ENCODE measurements around the gene FAM3D.

Gene FAM3D

DNA sequence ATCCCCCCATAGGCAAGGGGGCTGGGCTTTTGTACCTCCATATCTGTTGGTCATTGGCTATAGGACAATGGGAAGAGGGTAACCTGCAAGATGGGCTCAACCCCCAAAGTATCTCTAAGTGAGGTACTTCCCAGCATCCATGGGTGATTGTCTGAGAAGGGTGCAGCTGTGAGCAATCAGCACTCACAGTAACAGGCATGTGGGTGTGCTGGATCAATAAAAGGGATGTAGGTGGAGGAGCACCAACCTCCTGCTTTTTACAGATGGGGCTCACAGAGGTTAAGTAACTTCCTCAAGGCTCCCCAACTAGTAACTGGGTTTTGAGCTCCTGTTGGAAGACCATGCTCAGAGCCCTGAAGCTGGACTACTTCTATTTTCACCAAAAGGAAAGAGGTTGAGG is 63.0 kb downstream of the FAM3D start:
- TF ChIP-seq, protein P1, sequence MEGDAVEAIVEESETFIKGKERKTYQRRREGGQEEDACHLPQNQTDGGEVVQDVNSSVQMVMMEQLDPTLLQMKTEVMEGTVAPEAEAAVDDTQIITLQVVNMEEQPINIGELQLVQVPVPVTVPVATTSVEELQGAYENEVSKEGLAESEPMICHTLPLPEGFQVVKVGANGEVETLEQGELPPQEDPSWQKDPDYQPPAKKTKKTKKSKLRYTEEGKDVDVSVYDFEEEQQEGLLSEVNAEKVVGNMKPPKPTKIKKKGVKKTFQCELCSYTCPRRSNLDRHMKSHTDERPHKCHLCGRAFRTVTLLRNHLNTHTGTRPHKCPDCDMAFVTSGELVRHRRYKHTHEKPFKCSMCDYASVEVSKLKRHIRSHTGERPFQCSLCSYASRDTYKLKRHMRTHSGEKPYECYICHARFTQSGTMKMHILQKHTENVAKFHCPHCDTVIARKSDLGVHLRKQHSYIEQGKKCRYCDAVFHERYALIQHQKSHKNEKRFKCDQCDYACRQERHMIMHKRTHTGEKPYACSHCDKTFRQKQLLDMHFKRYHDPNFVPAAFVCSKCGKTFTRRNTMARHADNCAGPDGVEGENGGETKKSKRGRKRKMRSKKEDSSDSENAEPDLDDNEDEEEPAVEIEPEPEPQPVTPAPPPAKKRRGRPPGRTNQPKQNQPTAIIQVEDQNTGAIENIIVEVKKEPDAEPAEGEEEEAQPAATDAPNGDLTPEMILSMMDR (IDR thresholded peaks at IDR 0.05; ENCODE audit: control insufficient read depth, extremely low read depth, insufficient read depth) = no peak
- no peak for DNase-seq (ENCODE audit: low read depth)
- H3K4me3 ChIP-seq (ENCODE audit: low read depth, low read length) = no peak overlapping the region

DNA sequence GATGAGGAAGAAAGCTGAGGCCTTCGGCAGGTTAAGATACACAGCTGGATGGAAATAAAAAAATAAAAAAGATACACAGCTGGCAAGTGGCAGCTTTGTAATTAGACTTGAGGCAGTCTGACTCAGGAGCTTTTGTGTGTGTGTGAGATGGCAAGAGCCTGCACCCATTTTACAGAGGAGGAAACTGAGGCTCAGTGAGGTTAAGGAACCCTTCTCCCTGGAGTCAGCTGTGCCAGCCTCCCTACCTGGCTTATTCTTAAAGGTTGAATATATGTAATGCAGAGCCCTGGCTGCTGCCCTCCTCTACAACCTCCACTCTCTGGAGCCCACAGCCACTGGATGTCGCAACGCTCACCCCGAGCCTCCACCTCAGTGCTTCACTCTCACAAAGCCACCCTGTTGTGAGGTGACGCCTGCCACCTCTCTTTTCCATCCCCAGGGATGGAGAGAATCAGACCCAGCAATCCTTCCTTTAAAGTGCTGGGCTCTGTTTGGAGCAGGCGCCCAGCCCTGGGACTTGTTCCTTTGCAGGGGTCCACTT is 68.7 kb downstream of the FAM3D start:
- DNase-seq (ENCODE audit: low read depth) = no peak
- no peak overlapping the region for H3K4me3 ChIP-seq (ENCODE audit: low read depth, low read length)
- TF ChIP-seq, protein P1 (IDR thresholded peaks at IDR 0.05; ENCODE audit: control insufficient read depth, extremely low read depth, insufficient read depth) = no peak

DNA sequence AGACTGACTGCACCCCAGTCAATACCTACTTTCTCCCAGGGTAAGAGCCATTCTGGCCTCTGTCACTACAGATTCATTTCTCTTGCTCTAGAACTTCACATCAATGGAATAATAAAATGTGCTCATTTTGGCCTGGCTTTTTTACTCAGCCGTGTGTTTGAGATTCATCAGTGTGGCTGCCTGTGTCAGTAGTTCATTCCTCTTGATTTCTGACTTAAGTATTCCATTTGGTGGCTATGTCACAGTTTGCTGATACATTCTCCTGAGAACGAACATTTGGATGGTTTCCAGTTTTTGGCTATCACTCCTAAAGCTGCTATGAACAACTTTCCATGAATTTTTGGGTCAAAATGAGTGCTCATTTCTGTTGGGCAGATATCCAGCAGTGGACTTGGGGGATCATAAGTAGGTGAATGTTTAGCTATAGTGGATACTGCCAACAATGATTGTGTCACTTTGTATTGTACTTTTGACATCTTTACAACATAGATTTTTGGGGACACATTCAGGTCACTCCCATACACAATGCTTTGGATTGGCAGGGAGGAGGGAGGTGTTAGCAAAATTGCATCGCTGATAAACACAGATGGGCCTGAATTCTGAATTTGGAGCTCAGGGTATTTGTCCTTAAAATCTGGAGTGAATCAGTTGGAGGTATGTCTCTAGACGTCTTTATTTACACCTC is 69.6 kb downstream of the FAM3D start:
- DNase-seq (ENCODE audit: low read depth) = no peak
- TF ChIP-seq, protein P1 (IDR thresholded peaks at IDR 0.05; ENCODE audit: control insufficient read depth, extremely low read depth, insufficient read depth) = no peak
- H3K4me3 ChIP-seq (ENCODE audit: low read depth, low read length) = no peak overlapping the region

DNA sequence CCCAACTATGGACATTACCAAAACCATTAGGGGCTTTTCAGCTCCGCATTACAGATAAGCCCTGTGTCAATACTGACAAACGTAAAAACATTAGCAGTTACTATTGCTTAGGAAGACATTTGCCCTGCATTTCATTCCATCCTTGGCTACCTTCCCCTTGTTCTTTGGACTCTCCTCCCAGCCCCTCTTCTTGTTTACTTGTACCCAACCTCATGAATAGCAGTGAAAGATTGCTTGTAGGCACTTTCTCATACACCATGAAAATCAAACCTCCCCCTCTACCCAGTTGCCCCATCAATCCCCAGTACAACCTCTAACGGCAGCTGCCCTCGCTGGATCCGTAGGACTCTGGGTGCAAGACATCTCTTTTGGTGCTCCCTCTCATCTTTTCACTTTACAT is 72.5 kb downstream of the FAM3D start:
- no peak overlapping the region for H3K4me3 ChIP-seq (ENCODE audit: low read depth, low read length)
- no peak for DNase-seq (ENCODE audit: low read depth)
- TF ChIP-seq, protein P1 (IDR thresholded peaks at IDR 0.05; ENCODE audit: control insufficient read depth, extremely low read depth, insufficient read depth) = no peak

DNA sequence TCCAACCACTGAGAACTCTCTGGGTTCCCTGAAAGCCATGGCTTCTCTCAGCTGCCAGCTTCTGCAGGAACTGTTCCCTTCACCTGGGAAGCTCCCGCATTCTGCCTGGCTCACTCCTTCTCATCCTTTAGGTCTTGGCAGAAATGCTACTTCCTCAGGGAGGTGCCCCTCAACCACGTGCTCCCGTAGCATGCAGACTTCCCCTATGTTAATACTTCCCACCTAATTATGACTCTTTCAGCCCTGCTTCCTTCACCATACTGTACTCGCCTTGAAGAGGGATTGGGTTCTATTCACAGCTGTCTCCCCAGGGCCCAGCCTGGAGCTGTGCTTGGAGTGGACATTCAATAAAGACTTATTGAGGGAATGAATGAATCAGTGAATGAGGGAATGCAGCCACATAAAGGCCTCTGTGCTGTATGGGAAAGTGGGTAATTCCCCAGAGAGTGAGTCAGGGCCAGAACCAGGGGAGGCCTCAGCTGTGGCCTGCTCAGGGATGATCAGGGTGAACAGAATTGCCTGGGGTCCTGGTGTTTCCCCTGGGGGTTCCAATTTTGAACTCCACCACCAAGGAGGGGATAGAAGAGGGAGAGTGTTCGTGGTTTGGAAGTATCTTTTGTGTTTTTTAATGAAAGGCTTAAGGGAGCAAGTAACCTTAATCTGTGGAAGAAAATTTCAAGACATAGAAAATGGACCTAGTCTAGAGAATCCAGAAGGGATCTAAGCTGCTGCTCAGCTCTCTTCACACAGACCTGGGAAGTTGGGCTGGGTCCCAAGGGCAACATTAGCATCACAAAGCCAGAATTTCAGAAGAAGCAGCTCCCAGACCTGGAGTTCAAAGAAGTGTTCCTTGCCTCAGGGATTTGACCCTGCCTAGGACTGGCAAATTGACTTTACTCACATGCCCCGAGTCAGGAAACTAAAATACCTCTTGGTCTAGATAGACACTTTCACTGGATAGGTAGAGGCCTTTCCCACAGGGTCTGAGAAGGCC is 74.8 kb downstream of the FAM3D start:
- TF ChIP-seq, protein P1 (IDR thresholded peaks at IDR 0.05; ENCODE audit: control insufficient read depth, extremely low read depth, insufficient read depth) = no peak
- H3K4me3 ChIP-seq (ENCODE audit: low read depth, low read length) = no peak overlapping the region
- DNase-seq (ENCODE audit: low read depth) = no peak

DNA sequence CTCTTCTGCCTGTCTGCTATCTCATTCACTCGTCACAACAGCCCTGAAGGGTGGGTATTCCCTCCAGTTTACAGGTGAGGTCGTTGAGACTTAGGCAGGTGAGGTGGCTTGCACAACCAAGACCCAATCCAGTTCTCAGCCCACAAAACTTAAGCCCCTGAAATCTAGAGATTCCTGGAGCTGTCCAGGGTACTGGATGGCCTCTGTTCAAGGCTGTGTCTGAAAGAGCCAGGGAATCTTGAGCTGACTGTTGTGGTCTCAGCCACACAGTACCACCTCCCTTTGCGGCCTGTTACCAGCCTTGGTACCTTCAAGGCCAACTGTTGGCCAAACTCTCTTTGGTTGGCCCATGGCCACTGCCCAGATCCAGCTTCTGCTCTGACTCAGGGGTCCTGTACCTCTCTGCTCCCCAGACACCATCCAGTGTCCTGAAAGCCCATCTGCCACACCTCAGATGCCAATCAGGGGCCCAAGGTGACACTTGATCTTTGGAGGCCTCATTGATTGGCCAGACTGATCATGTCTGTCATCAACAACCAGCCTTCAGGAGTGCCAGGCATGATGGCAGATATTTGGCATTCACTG is 78.5 kb downstream of the FAM3D start:
- H3K4me3 ChIP-seq (ENCODE audit: low read depth, low read length) = no peak overlapping the region
- TF ChIP-seq, protein P1 (IDR thresholded peaks at IDR 0.05; ENCODE audit: control insufficient read depth, extremely low read depth, insufficient read depth) = no peak
- no peak for DNase-seq (ENCODE audit: low read depth)
